T-helper 22 cell (primary cell): ENCODE results near the gene NUTM2D.
"Not testable (repeated sequence)": the region's sequence is repeated elsewhere in the genome, so short reads cannot be mapped to it uniquely, and the experiment has no call there.

ENCODE experiments used
- DNase-seq: peaks from one replicate; pipeline ENCODE4 v3.0.0-alpha.2; 2020; ENCODE audit warnings: low read depth

Gene NUTM2D

DNA sequence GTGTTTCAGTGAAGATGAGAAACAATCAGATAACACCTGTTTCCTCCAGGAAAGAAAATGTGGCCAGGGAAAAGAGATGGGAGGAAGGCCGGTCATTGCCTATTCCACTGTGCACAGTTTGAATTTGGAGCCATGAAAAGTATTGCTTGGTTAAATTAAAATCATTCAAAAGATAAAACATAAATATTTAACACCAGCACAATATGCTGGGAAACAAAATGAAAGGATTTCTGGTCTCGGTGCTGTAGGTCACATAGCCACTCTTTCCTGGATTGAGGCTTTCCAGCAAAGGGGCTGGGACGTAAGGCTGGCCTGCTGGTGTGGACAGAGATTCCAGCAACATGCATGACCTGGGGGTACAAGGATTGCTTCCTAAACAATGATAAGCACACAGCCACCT is at the start of gene NUTM2D:
TSS of gene NUTM2D (plus strand) at position 301 of the 400 bp plus-strand sequence. CDS start 522 bp downstream, outside the sequence.
- DNase-seq, result not testable (repeated sequence)

GRCh38 chr10:87308702-87309101 is 48.8 kb upstream of the NUTM2D start:
- not testable (repeated sequence) for DNase-seq

GRCh38 chr10:87309657-87310056 is 47.9 kb upstream of the NUTM2D start:
- not testable (repeated sequence) for DNase-seq

DNA sequence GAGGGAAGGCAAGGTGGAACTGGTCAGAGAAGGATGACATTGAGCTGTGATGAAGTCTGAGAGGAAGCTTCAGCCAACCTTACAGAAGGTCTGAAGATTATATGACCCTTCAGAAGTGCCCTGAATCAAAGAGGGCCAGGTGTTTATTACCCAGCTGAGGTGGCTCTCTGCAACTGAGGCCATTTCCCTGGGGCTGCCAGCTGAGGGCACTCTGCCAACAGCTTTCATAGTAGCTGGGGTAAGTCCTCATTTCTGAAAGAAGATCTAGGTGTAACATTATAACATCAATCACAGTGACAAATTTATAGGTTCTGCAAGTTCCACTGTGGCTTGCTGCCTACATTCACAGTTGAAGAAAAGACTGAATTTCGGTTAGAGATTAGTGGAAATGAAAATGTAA is 46.0 kb upstream of the NUTM2D start:
- not testable (repeated sequence) for DNase-seq

GRCh38 chr10:87313649-87314359 is 43.7 kb upstream of the NUTM2D start:
- DNase-seq, result not testable (repeated sequence)

DNA sequence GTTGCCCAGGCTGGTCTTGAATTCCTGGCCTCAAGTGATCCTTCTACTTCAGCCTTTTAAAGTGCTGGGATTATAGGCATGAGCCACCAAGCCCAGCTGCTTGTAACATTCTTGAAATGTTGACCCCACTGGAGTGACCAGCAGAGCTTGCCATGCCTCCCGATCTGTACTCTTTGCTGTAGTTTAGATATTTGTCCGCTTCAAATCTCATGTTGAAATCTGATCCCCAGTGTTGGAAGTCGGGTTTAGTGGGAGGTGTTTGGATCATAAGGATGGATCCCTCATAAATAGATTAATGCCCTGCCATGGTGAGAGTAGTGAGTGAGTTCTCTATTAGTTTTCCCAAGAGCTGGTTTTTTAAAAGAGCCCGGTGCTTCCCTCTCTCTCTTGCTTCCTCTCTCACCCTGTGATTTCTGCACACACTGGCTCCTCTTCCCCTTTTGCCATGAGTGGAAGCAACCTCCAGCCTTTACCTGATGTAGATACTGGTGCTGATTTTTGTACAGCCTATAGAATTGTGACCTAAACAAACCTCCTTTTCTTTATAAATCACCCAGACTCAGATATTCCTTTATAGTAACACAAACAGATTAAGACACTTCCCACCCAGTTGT is 43.1 kb upstream of the NUTM2D start:
- not testable (repeated sequence) for DNase-seq

DNA sequence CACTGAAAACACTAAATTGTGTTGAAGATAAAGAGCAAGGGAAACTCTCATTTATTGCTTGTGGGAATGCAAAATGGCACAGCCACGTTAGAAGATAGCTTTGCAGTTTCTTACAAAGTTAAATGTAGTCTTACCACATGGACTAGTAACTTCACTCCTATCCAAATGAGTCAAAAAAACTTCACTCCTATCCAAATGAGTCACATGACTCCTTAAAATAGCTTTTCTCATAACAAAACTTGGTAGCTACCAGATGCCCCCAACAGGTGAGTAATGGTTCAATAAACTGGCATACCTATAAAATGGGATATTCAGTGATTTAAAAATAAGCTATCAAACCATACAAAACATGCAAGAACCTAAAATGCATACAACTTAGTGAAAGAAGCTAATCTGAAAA is 36.0 kb upstream of the NUTM2D start:
- not testable (repeated sequence) for DNase-seq

DNA sequence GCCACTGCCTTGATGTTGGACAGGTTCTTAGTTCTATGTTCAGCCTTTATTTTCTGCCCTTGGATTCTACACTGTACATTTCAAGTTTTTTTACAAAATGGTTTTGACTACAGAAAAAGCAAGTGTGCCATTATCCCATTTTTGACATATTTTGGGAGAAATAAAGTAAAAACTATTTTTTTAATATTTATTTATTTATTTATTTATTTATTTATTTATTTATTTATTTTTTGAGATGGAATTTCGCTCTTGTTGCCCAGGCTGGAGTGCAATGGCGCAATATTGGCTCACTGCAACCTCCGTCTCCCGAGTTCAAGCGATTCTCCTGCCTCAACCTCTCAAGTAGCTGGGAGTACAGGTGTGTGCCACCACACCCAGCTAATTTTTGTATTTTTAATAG is 33.0 kb upstream of the NUTM2D start:
- not testable (repeated sequence) for DNase-seq

DNA sequence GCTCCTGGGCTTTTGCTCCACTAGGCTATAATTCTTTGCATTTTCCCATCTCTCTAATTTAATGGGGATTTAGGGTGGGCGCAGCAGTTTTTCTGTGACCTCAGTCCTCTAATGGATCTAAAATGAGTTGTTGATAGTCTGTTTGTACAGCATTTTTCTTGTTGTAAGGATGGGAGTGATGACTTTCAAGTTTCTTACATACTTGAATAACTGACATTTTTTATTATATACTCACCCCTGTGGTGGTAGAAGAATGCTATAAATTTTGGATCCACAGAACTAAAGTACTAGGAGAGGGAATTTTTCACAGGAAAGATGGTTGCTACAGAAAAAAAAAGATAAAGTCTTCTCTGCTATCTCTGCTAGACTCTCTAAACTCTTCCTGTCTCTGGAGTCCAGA is 29.6 kb upstream of the NUTM2D start:
- DNase-seq, result not testable (repeated sequence)

- DNase-seq, result not testable (repeated sequence)
These were observed 28.4 kb upstream of the NUTM2D start for GRCh38 chr10:87329131-87329530.

- not testable (repeated sequence) for DNase-seq
These were observed 24.9 kb upstream of the NUTM2D start for GRCh38 chr10:87332687-87333086.

GRCh38 chr10:87340411-87340810 is 17.1 kb upstream of the NUTM2D start:
- not testable (repeated sequence) for DNase-seq

- not testable (repeated sequence) for DNase-seq
These were observed 15.9 kb upstream of the NUTM2D start for GRCh38 chr10:87341546-87342142.

GRCh38 chr10:87342249-87342710 is 15.3 kb upstream of the NUTM2D start:
- DNase-seq, result peak; percentile 69

DNA sequence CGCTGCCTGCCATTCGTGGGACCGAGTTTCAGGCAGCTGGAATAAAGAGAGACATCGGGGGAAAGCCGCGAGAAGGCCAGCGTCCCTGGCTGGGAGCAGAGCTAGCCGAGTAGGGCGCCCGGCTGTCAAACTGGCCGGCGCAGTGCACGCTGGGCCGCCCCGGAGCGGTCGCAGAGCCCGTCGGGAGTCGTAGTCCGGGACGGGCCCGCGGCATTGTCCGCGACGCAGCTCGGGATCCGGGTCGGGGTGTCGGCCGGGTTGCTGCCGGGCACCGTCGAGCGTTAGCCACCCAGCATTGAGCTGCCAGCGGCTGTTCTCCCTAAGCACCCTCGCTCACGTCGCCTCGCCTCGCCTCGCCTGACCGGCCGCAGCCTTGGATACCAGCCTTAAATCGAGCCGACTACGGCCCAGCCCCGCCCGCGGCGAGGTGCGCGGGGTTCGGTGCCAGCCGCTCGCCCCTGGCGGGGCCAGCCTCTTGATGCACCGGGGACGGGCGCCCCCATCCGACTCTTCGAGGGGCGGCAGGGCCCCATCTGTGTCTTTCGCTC is 14.8 kb upstream of the NUTM2D start:
- peak; percentile 62 for DNase-seq

- DNase-seq, result not testable (repeated sequence)
These were observed 11.8 kb upstream of the NUTM2D start for GRCh38 chr10:87345743-87346142.

DNA sequence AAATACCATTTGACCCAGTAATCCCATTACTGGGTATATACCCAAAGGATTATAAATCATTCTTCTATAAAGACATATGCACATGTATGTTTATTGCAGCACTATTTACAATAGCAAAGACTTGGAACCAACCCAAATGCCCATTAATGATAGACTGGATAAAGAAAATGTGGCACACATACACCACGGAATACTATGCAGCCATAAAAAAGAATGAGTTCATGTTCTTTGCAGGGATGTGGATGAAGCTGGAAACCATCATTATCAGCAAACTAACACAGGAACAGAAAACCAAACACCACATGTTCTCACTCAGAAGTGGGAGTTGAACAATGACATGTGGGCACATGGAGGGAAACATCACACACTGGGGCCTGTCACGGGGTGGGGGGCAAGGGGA is 7.4 kb upstream of the NUTM2D start:
- not testable (repeated sequence) for DNase-seq

GRCh38 chr10:87352825-87353224 is 4.7 kb upstream of the NUTM2D start:
- not testable (repeated sequence) for DNase-seq

DNA sequence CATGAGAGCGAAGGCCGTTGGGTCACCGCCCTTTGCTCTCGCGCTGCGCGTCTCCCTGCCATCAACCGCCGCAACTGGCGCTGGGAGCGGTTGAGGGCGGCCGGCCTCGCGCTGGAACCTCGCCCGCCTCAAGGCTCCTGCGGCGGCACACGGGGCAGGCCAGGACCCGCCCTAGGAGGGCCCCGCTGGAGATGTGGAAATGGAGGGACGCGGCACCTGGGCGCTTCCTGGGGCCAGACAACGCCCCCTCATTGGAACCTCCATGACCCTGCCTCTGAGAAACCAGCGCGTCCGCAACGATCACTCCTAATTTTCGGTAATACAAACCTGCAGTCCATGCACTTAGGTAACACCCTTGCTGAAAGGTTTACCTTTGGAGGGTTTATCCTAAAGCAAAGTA is 2.4 kb upstream of the NUTM2D start:
- not testable (repeated sequence) for DNase-seq

GRCh38 chr10:87358159-87358558 is 615 bp downstream of the NUTM2D start:
- not testable (repeated sequence) for DNase-seq

GRCh38 chr10:87369514-87370112 is 12.1 kb downstream of the NUTM2D start:
- not testable (repeated sequence) for DNase-seq

DNA sequence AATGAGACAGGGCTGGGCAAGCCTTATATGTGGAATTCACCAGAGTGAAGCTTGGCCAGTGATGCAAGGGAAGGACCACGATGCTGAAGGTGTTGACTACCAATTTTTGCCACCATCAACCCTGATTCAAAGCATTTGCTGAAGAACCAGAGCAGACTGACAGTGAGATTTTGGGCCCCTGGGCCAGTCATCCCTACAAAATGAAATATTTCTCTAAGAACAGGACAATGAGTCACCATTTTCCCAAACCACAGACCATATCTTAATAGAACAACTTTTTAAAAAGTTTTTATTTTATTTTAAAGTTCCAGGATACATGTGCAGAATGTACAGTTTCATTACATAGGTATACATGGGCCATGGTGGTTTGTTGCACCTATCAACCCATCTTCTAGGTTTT is 16.5 kb downstream of the NUTM2D start:
- not testable (repeated sequence) for DNase-seq
